Right kidney (tissue), 9 donors: ENCODE data around the gene ZNF75A.
"Not testable (repeated sequence)": the region's sequence is repeated elsewhere in the genome, so short reads cannot be mapped to it uniquely, and the experiment has no call there.

Experiments
- DNase-seq: peaks from one replicate; pipeline ENCODE4 v3.0.0-alpha.2; 2016
- long read RNA-seq, 8 donors: transcript quantifications; one replicate each; lab custom pipeline, GENCODE V29; 2026

Gene ZNF75A
- long read RNA-seq, donor 1, transcript ZNF75A-206 (1 exons, 3,989 nt) = major isoform, 7 of 17 reads
- long read RNA-seq, donor 1, partial matches to known transcripts = 0 of 17 reads
- long read RNA-seq, donor 1, other reads (novel, unspliced or antisense) = 0 of 17 reads
- long read RNA-seq, donor 2, partial matches to known transcripts = 0 of 2 reads
- long read RNA-seq, donor 2, other reads (novel, unspliced or antisense) = 0 of 2 reads
- long read RNA-seq, donor 3, partial matches to known transcripts = 0 of 6 reads
- long read RNA-seq, donor 3, other reads (novel, unspliced or antisense) = 0 of 6 reads
- long read RNA-seq, donor 4, transcript ZNF75A-206 (1 exons, 3,989 nt) = major isoform, 12 of 26 reads
- long read RNA-seq, donor 4, partial matches to known transcripts = 7 of 26 reads
- long read RNA-seq, donor 4, other reads (novel, unspliced or antisense) = 0 of 26 reads
- long read RNA-seq, donor 5, transcript ZNF75A-206 (1 exons, 3,989 nt) = major isoform, 8 of 12 reads
- long read RNA-seq, donor 5, partial matches to known transcripts = 0 of 12 reads
- long read RNA-seq, donor 5, other reads (novel, unspliced or antisense) = 0 of 12 reads
- long read RNA-seq, donor 6, transcript ZNF75A-206 (1 exons, 3,989 nt) = major isoform, 8 of 16 reads
- long read RNA-seq, donor 6, partial matches to known transcripts = 5 of 16 reads
- long read RNA-seq, donor 6, other reads (novel, unspliced or antisense) = 0 of 16 reads
- long read RNA-seq, donor 7 = 0 reads
- long read RNA-seq, donor 8, transcript ZNF75A-206 (1 exons, 3,989 nt) = major isoform, 8 of 19 reads
- long read RNA-seq, donor 8, partial matches to known transcripts = 7 of 19 reads
- long read RNA-seq, donor 8, other reads (novel, unspliced or antisense) = 0 of 19 reads

DNA sequence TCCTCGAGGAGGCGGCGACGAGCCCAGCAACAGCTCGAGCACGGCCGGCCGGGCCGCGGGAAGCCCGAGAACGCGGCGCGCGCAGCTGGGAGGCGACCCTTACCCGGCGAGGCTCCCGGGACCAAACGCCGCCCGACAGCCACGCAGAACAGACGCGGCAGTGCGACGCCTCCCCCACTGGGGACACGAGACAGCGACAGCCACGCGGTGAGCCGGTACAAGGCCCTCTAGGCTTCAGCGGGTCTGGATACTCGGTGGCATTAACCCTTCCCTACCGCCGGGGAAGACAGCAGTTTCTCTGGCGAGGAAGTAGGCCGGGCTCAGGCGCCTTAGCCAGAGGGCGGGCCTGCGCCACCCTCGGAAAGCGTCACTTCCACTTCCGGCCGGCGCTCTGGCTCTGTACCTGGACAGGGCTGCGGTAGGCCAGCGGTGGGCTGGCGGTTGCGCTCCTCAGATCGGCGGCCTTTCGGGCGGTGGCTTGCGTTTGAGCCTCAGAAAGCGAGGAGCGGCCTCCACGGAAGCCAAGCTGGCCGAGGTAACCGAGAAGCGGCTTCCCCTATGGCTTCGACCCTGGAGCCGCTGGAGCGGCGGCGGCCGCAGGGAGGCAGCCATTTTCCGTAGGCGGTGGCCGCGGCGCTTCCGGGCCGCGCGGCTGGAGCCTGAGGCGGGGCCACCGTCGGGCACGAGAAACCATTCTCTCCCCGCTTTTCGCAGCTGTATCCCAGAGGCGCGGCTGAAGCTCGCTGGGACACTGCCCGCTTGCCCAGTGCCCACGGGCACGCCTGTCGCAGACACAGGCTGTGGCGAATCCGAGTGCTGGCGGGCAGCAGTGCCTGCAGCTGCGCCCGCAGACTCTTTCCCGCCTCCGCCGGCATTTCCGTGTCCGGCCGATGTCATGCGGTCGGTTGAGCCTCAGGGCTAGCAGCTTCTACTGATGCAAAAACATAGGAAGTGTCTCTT is at the start of gene ZNF75A, which contains the start of gene TIGD7:
Gene ZNF75A (plus strand): TSS at position 389 of the 960 bp plus-strand sequence. CDS start 2,932 bp downstream, outside the sequence.
Gene TIGD7 (minus strand): TSS at position 322 of the 960 bp plus-strand sequence. CDS start 4,816 bp downstream, outside the sequence.
- DNase-seq = peak; percentile 99

DNA sequence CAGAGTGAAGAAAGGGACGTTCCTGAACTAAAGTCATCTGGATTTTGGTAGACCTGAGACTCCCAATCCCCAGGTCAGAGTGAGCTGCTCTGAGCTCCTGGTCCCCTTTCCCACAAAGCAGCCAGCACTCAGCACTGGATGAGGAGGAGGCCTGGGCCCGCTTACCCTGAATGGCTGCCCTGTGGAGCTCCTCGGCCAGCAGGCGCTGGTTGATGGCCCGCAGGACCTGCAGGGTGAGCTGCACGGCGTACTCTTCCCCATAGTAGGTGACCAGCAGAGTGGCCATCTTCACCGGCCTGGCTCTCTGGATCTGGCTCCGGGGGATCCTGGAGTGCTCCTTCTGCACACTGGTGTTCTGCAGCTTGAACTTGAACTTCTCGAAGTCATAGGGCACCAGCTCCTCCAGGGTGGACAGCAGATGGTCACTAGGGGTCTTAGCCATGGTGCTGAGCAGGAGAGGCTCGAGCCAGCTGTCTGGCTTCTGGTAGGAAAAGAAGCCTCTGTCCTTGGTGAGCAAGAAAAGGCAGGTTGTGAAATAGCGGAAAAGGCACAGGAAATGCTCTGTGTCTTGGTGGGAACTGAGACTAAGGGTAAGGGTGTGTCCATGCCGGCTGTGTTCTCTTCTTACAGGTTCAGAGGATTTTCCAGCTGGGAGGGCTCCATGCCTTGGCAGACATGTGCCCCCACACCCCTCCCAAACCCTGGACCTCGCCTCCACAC is 49.0 kb upstream of the ZNF75A start, which contains the start of gene MEFV:
Gene MEFV (minus strand): TSS at position 488 of the 720 bp plus-strand sequence. CDS start 46 bp downstream, at position 442.
- DNase-seq = no peak

DNA sequence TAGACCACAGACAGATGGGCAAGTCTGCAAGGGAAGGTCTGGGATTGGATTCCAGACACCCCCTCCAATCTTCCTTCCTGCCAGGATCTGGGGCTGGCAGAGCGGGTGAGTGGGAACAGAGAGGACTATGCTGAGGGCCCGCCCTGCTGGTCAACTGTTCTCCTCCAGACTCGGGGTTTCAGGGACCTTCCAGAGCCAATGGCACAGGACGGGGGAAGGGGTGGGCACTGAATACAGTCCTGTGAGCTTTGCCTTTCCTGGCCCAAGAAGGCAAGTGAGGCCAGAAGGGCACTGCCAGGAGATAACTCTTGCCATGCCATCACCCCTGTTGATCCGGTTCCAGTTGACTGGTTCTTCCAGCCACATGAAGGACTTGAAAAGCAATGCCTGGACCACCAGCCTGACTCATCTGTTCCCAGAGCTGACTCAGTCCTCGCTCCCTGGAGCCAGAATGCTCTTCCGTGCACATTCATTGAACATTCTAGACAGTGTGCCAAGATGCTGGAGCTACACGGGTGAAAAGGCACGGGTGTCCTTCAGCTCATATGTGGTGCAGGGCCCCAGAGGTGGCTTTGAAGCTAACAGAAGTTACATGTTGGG is 48.3 kb upstream of the ZNF75A start:
- DNase-seq = no peak

DNA sequence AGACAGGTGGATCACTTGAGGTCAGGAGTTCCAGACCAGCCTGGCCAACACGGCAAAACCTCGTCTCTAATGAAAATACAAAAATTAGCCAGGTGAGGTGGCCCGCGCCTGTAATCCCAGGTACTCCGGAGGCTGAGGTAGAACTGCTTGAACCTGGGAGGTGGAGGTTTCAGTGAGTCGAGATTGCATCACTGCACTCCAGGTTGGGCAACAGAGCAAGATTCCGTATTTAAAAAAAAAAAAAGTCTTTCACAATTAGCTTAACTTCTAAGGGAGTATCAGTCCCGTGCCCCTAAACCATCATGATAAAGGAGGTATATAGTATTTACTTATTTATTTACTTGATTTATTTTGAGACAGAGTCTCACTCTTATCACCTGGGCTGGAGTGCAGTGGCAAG is 45.5 kb upstream of the ZNF75A start:
- no peak for DNase-seq

DNA sequence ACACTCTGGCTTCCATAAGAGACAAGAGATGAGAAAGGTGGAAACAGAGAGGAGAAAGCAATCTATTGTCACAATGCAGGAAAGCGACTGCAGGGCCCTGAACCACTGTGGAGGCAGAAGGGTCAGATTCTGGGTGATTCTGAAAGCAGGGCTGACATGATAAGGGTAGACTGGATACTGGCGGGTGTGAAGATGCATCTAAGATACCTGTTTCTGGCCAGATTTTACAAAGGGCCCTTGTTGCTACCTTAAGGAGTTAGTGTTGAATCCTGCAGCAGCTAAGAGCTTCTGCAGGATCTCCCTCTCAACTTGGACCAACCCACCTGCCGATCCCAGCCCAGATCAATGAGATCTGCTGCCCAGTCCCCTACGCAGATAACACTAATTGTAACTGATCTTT is 42.8 kb upstream of the ZNF75A start:
- DNase-seq = no peak

DNA sequence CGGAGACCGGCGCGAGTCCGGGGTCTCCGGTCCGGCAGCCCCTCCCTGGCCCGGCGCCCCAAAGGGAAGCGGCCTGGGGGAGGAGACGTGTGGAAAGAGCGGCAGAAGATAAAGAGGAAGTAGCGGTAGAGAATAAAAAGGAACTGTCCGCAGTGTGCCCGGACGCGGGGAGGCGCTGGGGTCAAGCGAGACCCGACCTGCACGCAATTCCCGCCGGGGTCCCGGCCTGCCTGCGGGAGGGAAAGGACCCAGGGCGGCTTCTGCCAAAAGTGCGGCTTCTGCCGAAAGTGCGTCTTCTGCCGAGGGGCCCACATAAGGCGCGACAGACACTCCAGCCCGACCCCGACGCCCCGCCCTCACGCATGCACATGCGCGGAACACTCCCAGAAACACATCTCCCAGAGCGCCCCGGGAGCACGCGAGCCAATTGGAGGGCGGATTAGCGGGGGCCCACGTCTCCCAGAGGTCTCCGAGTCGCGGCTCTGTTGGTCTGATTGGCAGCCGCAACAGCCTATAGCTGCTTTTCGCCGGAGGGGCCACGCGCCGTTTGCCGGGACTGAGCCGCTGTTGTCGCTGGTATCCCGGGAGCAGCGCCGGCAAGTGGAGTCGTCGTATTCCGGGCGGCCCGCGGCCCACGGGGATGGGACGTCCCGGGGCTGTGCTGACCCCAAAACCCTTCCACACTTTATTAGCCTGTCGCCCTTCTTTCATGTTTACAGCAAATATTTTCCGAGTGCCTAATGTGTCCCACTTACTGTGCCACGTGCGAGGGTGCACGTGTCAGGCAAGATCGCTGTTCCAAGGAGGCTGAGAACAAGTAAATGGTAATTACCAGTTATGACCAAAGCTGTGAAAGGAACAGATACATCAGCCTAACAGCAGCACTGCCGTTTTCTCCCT is 40.9 kb upstream of the ZNF75A start:
- peak; percentile 96 for DNase-seq

DNA sequence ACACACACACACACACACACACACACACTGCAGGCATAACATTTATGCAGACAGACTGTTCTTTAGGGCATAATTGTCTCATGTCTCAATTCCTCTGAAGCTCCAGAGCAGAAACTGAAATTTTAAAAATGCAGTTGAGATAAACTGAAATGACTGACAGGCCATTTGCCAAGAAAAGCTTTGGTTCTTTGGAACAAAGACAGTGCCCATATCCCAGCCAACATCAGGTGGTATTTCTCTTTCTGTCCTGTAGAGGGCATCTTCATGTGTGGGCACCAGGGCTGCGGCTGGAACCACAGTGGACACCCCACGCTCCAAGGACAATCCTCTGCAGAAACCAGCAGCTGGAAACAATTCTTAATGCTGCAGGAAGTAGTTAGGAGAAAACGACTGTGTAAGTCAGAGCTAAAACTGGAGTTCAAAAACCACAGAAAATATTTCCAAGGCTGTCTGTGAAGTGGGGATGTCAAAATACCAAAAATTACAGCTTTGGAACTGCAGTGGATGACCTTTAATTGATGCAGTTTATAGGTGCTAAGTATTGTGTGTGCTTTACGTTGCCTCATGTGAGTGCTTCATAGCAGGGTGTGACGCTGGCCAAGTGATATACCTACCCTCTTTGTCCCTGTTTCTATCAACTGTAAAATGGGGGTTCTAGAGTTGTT is 38.3 kb upstream of the ZNF75A start:
- no peak for DNase-seq

DNA sequence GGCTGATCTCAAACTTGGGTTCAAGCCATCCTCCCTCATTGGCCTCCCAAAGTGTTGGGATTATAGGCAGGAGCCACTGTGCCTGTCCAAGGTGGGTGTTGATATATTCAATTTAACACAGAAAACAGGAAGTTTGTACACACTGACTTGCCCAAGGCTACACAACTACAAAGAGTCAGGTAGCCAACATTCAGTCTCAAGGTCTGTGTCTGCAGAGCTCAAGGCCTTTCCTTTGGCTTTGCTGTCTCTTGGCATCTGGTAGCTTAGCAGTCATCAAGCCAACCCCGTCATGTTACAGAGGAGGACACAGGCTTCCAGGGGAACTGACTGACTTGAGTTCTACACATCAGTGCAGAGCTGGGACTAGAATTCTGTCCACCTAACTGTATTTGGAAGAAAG is 37.0 kb upstream of the ZNF75A start:
- no peak for DNase-seq

DNA sequence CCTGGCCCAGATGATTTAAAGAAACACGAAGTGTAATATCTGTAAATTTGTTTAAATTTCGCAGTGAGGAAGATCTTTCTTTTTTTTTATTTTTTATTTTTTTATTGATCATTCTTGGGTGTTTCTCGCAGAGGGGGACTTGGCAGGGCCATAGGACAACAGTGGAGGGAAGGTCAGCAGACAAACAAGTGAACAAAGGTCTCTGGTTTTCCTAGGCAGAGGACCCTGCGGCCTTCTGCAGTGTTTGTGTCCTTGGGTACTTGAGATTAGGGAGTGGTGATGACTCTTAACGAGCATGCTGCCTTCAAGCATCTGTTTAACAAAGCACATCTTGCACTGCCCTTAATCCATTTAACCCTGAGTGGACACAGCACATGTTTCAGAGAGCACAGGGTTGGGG is 34.6 kb upstream of the ZNF75A start:
- DNase-seq = not testable (repeated sequence)

DNA sequence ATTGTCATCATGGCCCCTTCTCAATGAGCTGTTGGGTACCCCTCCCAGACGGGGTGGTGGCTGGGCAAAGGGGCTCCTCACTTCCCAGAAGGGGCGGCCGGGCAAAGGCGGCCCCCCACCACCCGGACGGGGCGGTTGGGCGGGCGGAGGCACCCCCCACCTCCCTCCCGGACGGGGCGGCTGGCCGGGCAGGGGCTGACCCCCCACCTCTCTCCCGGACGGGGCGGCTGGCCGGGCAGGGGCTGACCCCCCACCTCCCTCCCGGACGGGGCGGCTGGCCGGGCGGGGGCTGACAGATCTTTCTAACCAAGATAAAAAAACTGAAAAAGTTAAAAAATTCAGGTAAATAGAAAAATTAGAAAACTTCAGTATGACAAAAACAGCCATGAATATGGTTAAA is 34.0 kb upstream of the ZNF75A start:
- DNase-seq = not testable (repeated sequence)

DNA sequence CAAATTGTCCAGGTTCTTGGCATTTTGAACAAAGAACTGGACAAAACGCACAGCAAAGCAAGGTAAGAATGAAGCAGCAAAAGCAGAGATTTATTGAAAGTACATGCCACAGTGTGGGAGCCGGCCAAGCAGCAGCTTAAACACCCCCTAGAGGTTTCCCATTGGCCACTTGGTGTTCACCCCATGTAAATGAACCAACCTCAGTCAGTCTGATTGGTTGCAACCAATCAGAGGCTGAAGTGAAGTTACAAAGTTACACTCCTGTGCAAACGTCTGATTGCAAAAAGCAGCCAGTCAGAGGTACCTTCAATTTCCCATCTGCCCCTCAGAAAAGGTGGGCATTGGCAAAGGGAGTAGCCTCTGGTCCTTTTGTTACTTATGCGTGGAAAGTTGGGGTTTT is 30.8 kb upstream of the ZNF75A start:
- no peak for DNase-seq

DNA sequence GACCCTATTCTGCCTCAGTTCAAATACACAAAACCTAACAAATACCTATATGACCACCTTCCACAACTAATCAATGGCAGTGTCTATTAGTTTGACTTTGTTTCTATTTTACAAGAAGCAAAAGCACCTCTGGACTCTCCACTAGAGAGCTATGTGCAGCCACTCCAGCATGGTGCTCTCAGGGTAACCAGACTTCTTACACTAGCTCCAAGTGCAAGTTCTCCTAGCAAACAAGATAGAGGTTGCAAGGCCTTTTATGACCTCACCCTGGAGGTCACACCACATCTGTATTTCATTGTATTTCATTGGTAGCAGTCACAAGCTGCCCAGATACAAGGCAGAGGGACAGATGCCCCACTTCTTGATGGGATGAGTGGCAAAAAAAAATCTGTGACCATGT is 30.4 kb upstream of the ZNF75A start:
- DNase-seq = no peak

DNA sequence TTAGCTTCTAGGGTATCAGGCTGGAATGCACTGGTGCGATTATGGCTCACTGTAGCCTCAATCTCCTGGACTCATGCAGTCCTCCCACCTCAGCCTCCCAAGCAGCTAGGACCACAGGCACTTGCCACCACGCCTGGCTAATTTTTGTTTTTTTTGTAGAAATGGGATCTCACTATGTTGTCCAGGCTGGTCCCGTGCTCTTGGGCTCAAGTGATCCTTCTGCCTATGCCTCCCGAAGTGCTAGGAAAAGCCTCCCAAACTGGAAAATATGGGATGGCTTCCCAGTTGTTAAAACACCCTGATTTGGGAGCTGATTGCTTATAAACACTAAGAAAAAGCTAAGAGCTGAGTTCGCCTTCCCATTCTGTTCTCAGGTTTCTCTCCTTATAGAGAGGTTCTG is 28.6 kb upstream of the ZNF75A start:
- no peak for DNase-seq

DNA sequence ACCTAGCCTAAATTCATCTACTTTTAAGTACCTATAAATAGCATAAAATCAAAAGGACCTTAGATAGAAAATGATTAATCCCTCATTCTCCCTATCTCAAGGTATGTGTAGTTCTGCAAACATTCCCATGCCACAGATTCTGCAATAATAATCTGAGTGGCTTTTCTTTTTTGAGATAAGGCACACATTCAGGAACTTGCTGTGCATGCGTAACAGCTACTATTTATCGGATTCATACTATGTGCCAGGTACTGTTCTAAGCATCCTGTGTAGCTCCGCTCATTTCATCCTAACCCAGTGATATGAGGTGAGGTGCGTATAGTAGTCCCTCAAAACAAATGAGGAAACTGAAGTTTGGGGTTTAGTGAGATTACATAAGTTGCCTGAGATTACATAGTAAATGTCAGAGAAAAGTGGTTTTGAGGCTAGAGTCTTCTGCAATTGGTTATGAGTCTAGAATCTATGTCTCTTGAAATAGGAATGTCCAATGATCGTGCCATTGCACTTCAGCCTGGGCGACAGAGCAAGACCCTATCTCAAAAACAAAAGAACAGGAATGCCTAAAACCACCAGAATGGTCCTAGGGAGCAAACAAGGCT is 24.0 kb upstream of the ZNF75A start:
- no peak for DNase-seq

DNA sequence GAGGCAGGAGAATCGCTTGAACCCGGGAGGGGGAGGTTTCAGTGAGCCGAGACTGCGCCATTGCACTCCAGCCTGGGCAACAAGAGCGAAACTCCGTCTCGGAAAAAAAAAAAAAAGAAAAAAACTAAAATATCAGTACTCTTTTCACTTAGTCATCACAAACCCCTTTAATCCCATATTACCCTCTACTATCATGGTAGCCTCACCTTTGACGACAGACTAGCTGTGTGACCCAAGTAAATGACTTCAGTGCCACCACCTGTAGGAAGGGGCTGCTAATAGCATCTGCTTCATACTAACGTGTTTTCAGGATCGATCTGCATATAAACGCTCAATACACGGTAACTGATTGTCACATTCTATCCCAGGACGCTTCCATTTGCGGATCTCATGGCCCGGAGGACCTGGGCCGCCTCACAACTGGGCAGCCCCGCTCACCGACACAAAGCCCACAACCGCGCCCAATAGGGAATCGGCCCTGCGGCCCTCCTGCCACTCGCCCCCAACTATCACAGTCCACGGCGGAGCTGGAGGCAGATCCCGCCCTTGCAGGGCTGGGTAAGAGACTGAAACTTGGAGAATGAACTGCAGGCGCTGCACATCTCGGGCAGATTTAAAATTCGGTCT is 23.1 kb upstream of the ZNF75A start:
- peak; percentile 98 for DNase-seq

DNA sequence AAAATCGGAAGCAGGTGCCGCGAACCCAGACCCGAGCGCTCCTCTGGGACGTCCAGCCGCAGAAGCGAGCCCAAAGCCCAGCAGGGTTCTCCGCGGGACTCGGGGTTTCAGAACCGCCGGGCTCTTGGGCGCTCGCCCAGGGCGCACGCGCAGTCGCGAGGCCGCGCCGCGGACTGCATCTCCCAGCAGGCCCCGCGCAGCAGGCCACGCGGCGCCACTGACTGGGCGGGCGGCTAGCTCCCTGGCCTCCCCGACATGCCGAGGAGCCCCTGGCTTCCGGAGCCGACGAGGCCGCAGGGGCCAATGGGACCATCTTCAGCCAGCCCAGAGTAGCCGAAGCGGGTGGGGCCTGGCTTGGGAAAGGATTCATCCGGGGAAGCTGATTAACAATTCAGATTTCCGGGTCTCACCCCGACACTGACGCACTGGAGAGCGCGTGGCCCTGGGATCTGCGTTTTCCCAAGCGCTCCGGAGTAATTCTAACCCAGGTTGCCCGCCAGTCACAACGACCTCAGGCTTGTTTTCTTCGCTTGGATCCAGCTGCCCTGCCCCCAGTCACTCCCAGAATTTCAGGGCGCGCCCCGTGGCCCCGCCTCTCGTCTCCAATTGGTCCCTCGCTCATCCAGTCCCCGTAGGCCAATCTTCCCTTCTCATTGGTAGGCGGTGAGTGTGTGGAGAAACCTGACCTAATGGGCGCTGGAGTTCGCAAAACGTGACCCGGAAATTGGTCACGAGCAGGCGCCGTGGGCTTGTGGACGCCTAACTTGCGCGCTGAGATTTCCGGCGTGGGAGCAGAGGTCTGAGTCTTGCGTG is 22.4 kb upstream of the ZNF75A start, which contains the start of gene ZNF263:
Gene ZNF263 (plus strand): TSS at position 762 of the 813 bp plus-strand sequence. CDS start 328 bp downstream, outside the sequence.
- peak; percentile 99 for DNase-seq
